Mesenchymal stem cell (in vitro differentiated cells and primary cell): ENCODE data around the gene PRSS23.

Experiments
- DNase-seq: peaks from one replicate; pipeline ENCODE4 v3.0.0-alpha.2; 2013
- H2AFZ ChIP-seq: one replicate; pipeline ENCODE4 v1.6.1; 2013; ENCODE audit warnings: low read depth, mild to moderate bottlenecking, control low read depth, inconsistent platforms, low read length, moderate library complexity
- H2AK5ac ChIP-seq: 2 replicates; pipeline ENCODE4 v1.6.1; 2013; ENCODE audit warnings: low read length, moderate library complexity, mild to moderate bottlenecking, inconsistent platforms; ENCODE audit not compliant: severe bottlenecking
- H2BK120ac ChIP-seq: one replicate; pipeline ENCODE4 v1.6.1; 2013; ENCODE audit warnings: low read depth, mild to moderate bottlenecking, inconsistent platforms, low read length, moderate library complexity
- H2BK12ac ChIP-seq, 2 experiments: one replicate each; pipeline ENCODE4 v1.6.1; 2013; ENCODE audit warnings: inconsistent platforms in 2 of 2, low read length in 2 of 2, mild to moderate bottlenecking in 2 of 2, moderate library complexity in 2 of 2, control low read depth in 1 of 2
- H2BK15ac ChIP-seq: one replicate; pipeline ENCODE4 v1.6.1; 2013; ENCODE audit warnings: mild to moderate bottlenecking, low read depth, inconsistent platforms; ENCODE audit not compliant: poor library complexity, severe bottlenecking
- H2BK5ac ChIP-seq: 2 replicates; pipeline ENCODE4 v1.6.1; 2013; ENCODE audit warnings: low read depth, mild to moderate bottlenecking, low read length, control low read depth, inconsistent platforms; ENCODE audit not compliant: poor library complexity, severe bottlenecking
- H3K14ac ChIP-seq, 2 experiments: one replicate each; pipeline ENCODE4 v1.6.1; 2013; ENCODE audit warnings: inconsistent platforms in 2 of 2, low read length in 2 of 2, control low read depth in 1 of 2, mild to moderate bottlenecking in 1 of 2, moderate library complexity in 1 of 2
- H3K18ac ChIP-seq, 2 experiments: one replicate each; pipeline ENCODE4 v1.6.1; 2013; ENCODE audit warnings: inconsistent platforms in 2 of 2, low read length in 2 of 2, control low read depth in 1 of 2, low read depth in 1 of 2, mild to moderate bottlenecking in 1 of 2
- H3K23ac ChIP-seq, 2 experiments: one replicate each; pipeline ENCODE4 v1.6.1; 2013; ENCODE audit warnings: inconsistent platforms in 2 of 2, low read length in 2 of 2, mild to moderate bottlenecking in 2 of 2, moderate library complexity in 2 of 2, control low read depth in 1 of 2
- H3K27ac ChIP-seq: 2 replicates; pipeline ENCODE4 v1.5.1; 2013; ENCODE audit warnings: mild to moderate bottlenecking, moderate library complexity, low read length, control low read depth, inconsistent platforms; ENCODE audit not compliant: poor library complexity, severe bottlenecking
- H3K27me3 ChIP-seq, 2 experiments: 2 replicates each; pipeline versions ENCODE4 v1.6.1 to v1.7.0; 2013; ENCODE audit warnings: low read length in 2 of 2, mild to moderate bottlenecking in 2 of 2, moderate library complexity in 2 of 2, control low read depth in 1 of 2, inconsistent platforms in 1 of 2; ENCODE audit not compliant: control insufficient read depth in 1 of 2, insufficient read depth in 1 of 2
- H3K36me3 ChIP-seq, 2 experiments: 2 replicates each; pipeline versions ENCODE4 v1.6.1 to v1.7.0; 2013; ENCODE audit warnings: low read length in 2 of 2, control low read depth in 1 of 2, inconsistent platforms in 1 of 2, low read depth in 1 of 2, mild to moderate bottlenecking in 1 of 2; ENCODE audit not compliant: insufficient read depth in 2 of 2, control insufficient read depth in 1 of 2
- H3K4ac ChIP-seq, 2 experiments: one replicate each; pipeline ENCODE4 v1.6.1; 2013; ENCODE audit warnings: inconsistent platforms in 2 of 2, low read length in 2 of 2, mild to moderate bottlenecking in 2 of 2, moderate library complexity in 2 of 2, control low read depth in 1 of 2, low read depth in 1 of 2
- H3K4me1 ChIP-seq: 2 replicates; pipeline ENCODE4 v1.6.1; 2013; ENCODE audit warnings: low read depth, low read length, control low read depth; ENCODE audit not compliant: control insufficient read depth, insufficient read depth
- H3K4me2 ChIP-seq: 2 replicates; pipeline ENCODE4 v1.6.1; 2013; ENCODE audit warnings: low read length, mild to moderate bottlenecking, inconsistent platforms; ENCODE audit not compliant: poor library complexity, severe bottlenecking
- H3K4me3 ChIP-seq, 2 experiments: 2 replicates each; pipeline versions ENCODE4 v1.5.1 to v1.7.0; 2013; ENCODE audit warnings: low read length in 2 of 2, mild to moderate bottlenecking in 2 of 2, control low read depth in 1 of 2, low read depth in 1 of 2; ENCODE audit not compliant: insufficient read depth in 1 of 2
- H3K79me1 ChIP-seq: replicated peaks from 2 replicates; pipeline ENCODE4 v1.6.1; 2013; ENCODE audit warnings: mild to moderate bottlenecking, control low read depth, low read length, inconsistent platforms; ENCODE audit not compliant: poor library complexity, severe bottlenecking
- H3K9ac ChIP-seq: 2 replicates; pipeline ENCODE4 v1.7.0; 2013; ENCODE audit warnings: mild to moderate bottlenecking, low read length, moderate library complexity
- H3K9me3 ChIP-seq: 2 replicates; pipeline ENCODE4 v1.7.0; 2013; ENCODE audit warnings: mild to moderate bottlenecking, low read length; ENCODE audit not compliant: control insufficient read depth
- H4K8ac ChIP-seq: one replicate; pipeline ENCODE4 v1.6.1; 2013; ENCODE audit warnings: inconsistent platforms, mild to moderate bottlenecking, low read length, moderate library complexity
- H4K91ac ChIP-seq: one replicate; pipeline ENCODE4 v1.6.1; 2013; ENCODE audit warnings: mild to moderate bottlenecking, low read length, inconsistent platforms
- WGBS: methylation state at CpG from one replicate; pipeline ENCODE4 v1.1.7; 2013; ENCODE audit warnings: mixed read lengths; 5-methylcytosine and 5-hydroxymethylcytosine counted together

The PRSS23 gene

DNA sequence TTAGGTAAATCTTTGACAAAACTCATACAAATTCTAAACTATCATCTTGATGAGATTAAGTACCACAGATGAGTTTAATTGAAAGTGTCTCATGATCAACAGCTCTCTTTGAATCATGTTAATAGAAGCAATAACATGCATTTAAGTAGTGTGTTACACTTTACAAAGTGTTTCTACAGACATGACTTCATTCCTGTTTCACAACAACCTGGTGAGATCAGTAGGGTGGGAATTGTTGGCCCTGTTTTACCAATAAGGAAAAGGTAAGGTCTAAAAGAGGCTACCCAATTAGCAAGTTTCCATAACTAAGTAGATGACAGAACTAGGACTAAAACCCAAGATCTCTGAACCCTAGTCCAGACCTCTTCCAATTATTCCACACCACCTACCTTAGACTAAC is 12.7 kb upstream of the PRSS23 start:
- Histone ChIP-seq H2BK120ac (no peak overlapping the region), H4K91ac (no peak overlapping the region), H3K4me2 (no peak overlapping the region), H3K9ac (no peak overlapping the region), H3K36me3 (no peaks in the 10 kb centered on the region), H3K4me1 (peaks cover 2% of the 10 kb centered on the region), H2AFZ (no peak overlapping the region), H2BK5ac (no peak overlapping the region), H3K27ac (no peak overlapping the region), H3K23ac (no peak overlapping the region), H3K9me3 (no peaks in the 10 kb centered on the region), H3K79me1 (no peaks in the 10 kb centered on the region), H3K14ac (no peak overlapping the region), H2AK5ac (no peak overlapping the region), H3K27me3 (no peaks in the 10 kb centered on the region), H3K18ac (no peak overlapping the region), H3K4me3 (no peak overlapping the region), H2BK15ac (no peak overlapping the region), H4K8ac (no peak overlapping the region), H3K4ac (no peak overlapping the region), H2BK12ac (no peak overlapping the region)
- no peak for DNase-seq

DNA sequence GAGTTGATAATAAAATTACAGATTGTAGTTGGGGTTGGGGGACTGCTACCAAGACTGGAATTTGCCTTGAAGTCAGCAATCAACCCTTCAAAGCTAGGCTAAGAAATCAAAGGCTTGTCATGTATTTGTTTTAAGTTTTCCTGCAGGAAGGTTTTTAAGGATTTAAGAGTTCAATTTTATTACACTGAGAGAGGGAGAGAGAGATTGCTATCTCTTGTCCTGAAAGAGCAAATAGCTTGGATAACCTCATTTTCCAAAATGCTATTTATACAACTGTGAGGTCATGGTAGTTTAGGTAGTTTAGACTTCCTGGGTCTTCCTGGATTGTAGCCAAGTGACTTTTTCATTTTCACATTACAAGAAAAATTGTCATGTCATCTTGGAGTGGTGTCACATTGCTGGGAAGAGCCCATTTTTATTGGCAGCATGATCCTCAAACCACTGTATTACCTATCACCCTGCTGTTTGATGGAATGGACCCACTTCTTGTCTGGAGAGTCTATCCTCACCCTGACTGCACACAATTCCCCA is 10.1 kb upstream of the PRSS23 start:
- Histone ChIP-seq H3K27ac (no peak overlapping the region), H3K36me3 (no peaks in the 10 kb centered on the region), H2BK120ac (no peak overlapping the region), H2AK5ac (no peak overlapping the region), H3K23ac (no peak overlapping the region), H3K79me1 (no peaks in the 10 kb centered on the region), H3K9me3 (no peaks in the 10 kb centered on the region), H3K4me1 (peaks cover 2% of the 10 kb centered on the region), H3K4ac (no peak overlapping the region), H2AFZ (no peak overlapping the region), H4K91ac (no peak overlapping the region), H2BK12ac (no peak overlapping the region), H3K9ac (no peak overlapping the region), H2BK15ac (no peak overlapping the region), H3K18ac (peak overlapping the region in 1 of 2 experiments; percentile 50), H3K4me2 (no peak overlapping the region), H3K14ac (no peak overlapping the region), H3K27me3 (no peaks in the 10 kb centered on the region), H2BK5ac (no peak overlapping the region), H4K8ac (no peak overlapping the region), H3K4me3 (no peak overlapping the region)
- no peak for DNase-seq

DNA sequence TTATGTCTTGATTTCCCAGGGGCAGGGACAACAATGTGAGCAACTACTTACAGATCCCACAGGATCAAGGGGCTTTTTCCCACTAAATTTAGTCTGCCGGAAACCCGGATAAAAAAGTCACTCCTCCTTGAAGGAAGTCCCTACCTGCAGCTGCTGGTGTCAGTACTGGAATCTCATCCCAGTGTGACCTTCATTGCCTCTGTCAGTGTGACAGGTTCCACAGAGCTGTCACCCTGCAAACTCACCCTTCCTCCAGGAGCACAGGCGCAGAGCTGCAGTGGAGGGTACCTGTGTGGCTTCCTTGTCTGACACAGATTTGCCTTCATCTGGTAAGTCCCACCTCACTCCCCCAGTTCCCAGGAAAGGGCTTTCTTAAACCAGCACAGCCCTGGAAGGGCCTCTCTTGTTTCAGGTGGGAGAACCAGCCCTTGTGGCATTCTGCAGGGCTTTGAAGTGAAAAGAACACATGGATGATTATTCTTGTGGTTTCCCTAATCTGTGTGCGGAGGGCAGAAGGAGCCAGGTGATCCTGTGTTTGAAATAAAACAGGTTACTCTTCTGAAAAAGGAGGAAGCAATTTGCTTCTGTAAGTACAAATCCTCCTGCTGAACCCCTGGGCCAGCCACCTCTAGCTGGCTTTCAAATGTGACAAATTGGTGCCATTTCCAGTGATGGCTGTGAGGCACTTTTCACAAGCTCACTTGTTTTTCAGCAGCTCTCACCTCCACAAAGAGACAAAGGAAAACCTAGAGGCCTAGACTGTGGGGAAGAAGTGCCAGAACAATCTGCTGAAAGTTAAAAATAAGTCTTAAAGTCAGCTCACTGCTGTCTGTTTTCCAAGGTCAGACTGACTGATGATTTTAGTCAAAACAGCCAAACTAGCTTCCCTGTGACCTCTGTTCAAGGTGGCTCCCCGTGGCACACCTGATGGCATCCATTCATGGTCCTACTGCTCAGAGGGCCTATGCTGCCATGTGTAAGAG is 9.2 kb upstream of the PRSS23 start:
- Histone ChIP-seq H3K23ac (no peak overlapping the region), H4K91ac (peak overlapping the region; percentile 72), H2BK15ac (no peak overlapping the region), H2BK120ac (no peak overlapping the region), H3K36me3 (no peaks in the 10 kb centered on the region), H3K18ac (peak overlapping the region in 1 of 2 experiments; percentile 67), H3K27ac (no peak overlapping the region), H3K9ac (no peak overlapping the region), H3K4me1 (peaks cover 2% of the 10 kb centered on the region), H2BK5ac (no peak overlapping the region), H2BK12ac (peak overlapping the region in 1 of 2 experiments; percentile 59), H3K4me2 (no peak overlapping the region), H3K79me1 (no peaks in the 10 kb centered on the region), H3K9me3 (no peaks in the 10 kb centered on the region), H3K4me3 (no peak overlapping the region), H3K27me3 (no peaks in the 10 kb centered on the region), H2AK5ac (no peak overlapping the region), H4K8ac (peak overlapping the region; percentile 55), H3K14ac (no peak overlapping the region), H2AFZ (no peak overlapping the region), H3K4ac (no peak overlapping the region)
- WGBS: 85% methylated on average over 5 of the region's 5 CpGs
- DNase-seq: no peak

DNA sequence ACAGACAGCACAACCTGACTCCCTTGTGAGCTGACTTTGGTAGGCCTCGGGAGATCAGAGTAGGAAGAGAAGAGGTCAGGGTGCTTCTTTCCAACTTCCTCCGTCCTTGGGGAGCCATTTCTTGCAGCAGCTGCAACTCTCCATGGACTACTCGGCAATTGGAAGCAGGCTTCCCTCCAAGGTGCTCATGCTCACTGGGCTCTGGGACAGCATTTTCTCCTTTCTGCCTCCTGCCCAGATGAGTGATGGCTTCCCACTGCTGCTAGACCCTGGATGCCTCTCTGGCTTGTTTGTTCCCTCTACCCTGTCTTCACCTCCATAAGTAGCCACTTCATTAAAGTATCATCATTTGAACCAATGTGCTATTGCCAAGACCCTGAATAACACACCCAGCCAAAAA is 8.2 kb upstream of the PRSS23 start:
- Histone ChIP-seq H3K23ac (no peak overlapping the region), H3K27me3 (no peaks in the 10 kb centered on the region), H4K8ac (no peak overlapping the region), H3K4me2 (no peak overlapping the region), H4K91ac (no peak overlapping the region), H2BK12ac (no peak overlapping the region), H3K79me1 (no peaks in the 10 kb centered on the region), H3K4ac (no peak overlapping the region), H3K36me3 (no peaks in the 10 kb centered on the region), H2AFZ (no peak overlapping the region), H3K14ac (no peak overlapping the region), H3K4me3 (no peak overlapping the region), H3K4me1 (peaks cover 2% of the 10 kb centered on the region), H3K18ac (peak overlapping the region in 1 of 2 experiments; percentile 38), H3K27ac (no peak overlapping the region), H3K9me3 (no peaks in the 10 kb centered on the region), H3K9ac (no peak overlapping the region), H2BK5ac (no peak overlapping the region), H2BK120ac (no peak overlapping the region), H2BK15ac (peak overlapping the region; percentile 15), H2AK5ac (no peak overlapping the region)
- 77% methylated on average over 3 of the region's 3 CpGs for WGBS
- no peak for DNase-seq
